ENCODE data around the gene INAVA.

DNA sequence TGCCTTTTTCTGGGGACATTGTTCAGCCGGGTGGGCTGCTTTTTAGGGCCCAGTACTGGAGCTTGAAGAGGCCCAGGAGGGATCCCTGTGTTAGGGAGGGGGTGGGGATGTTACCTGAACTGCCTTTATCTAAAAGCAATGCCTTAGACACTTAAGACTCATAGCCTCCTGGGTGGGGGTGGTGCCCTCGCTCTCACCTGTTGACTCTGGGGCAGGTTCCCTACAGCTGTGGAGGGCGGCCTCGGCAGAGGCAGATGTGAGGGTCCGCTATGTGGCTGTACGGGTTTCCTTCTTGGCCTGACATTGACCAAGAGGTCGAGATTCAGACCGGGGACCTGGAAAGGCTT lies 716 bp downstream of the INAVA start:
- TF ChIP-seq, protein P1, sequence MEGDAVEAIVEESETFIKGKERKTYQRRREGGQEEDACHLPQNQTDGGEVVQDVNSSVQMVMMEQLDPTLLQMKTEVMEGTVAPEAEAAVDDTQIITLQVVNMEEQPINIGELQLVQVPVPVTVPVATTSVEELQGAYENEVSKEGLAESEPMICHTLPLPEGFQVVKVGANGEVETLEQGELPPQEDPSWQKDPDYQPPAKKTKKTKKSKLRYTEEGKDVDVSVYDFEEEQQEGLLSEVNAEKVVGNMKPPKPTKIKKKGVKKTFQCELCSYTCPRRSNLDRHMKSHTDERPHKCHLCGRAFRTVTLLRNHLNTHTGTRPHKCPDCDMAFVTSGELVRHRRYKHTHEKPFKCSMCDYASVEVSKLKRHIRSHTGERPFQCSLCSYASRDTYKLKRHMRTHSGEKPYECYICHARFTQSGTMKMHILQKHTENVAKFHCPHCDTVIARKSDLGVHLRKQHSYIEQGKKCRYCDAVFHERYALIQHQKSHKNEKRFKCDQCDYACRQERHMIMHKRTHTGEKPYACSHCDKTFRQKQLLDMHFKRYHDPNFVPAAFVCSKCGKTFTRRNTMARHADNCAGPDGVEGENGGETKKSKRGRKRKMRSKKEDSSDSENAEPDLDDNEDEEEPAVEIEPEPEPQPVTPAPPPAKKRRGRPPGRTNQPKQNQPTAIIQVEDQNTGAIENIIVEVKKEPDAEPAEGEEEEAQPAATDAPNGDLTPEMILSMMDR (IDR thresholded peaks at IDR 0.05) = no peak
- TF ChIP-seq POLR2A (IDR thresholded peaks at IDR 0.05) = no peak

All from tibial nerve (tissue), 3 donors.